Adipocyte (in vitro differentiated cells): ENCODE measurements around the gene GRID2IP.
"Not testable (repeated sequence)": the region's sequence is repeated elsewhere in the genome, so short reads cannot be mapped to it uniquely, and the experiment has no call there.

ENCODE experiments used
- DNase-seq: peaks from one replicate; pipeline ENCODE4 v3.0.0-alpha.2; 2015; ENCODE audit warnings: low read depth
- H3K27me3 ChIP-seq: replicated peaks from 2 replicates; pipeline ENCODE4 v1.7.0; 2013; ENCODE audit warnings: mild to moderate bottlenecking, low read length, moderate library complexity; ENCODE audit not compliant: control insufficient read depth, insufficient read depth
- H3K36me3 ChIP-seq: 2 replicates; pipeline ENCODE4 v1.7.0; 2013; ENCODE audit warnings: low read length, mild to moderate bottlenecking, moderate library complexity; ENCODE audit not compliant: control insufficient read depth, insufficient read depth, severe bottlenecking
- H3K4me1 ChIP-seq: 2 replicates; pipeline ENCODE4 v1.7.0; 2013; ENCODE audit warnings: mild to moderate bottlenecking, low read length, moderate library complexity; ENCODE audit not compliant: control insufficient read depth, insufficient read depth
- H3K4me3 ChIP-seq: 2 replicates; pipeline ENCODE4 v1.7.0; 2013; ENCODE audit warnings: mild to moderate bottlenecking, low read length, moderate library complexity
- H3K9ac ChIP-seq: 2 replicates; pipeline ENCODE4 v1.7.0; 2013; ENCODE audit warnings: mild to moderate bottlenecking, low read length, moderate library complexity
- H3K9me3 ChIP-seq: 2 replicates; pipeline ENCODE4 v1.7.0; 2013; ENCODE audit warnings: mild to moderate bottlenecking, low read length, moderate library complexity; ENCODE audit not compliant: control insufficient read depth

Gene GRID2IP

DNA sequence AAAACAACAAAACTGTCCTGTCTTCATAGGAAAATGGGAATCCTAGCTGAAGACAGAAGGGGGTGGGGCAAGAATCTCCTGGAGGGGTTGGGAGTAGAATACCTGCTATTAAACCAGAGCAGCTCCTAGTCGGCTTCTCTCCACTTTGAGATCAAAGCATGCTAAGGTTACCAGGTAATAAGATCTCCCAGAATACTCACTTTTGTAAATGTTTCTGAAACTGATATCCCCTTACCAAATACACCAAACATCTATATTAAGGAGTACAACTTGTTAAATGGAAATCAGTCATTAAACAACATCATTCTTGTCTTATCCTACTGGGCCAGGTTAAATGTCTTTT, 74.0 kb downstream of the GRID2IP start:
- Histone ChIP-seq H3K27me3 (no peaks in the 10 kb centered on the region), H3K4me3 (no peak overlapping the region), H3K4me1 (peaks cover 64% of the 10 kb centered on the region), H3K9me3 (no peaks in the 10 kb centered on the region), H3K9ac (peak overlapping the region; percentile 9), H3K36me3 (peaks cover 40% of the 10 kb centered on the region)
- DNase-seq, result no peak

DNA sequence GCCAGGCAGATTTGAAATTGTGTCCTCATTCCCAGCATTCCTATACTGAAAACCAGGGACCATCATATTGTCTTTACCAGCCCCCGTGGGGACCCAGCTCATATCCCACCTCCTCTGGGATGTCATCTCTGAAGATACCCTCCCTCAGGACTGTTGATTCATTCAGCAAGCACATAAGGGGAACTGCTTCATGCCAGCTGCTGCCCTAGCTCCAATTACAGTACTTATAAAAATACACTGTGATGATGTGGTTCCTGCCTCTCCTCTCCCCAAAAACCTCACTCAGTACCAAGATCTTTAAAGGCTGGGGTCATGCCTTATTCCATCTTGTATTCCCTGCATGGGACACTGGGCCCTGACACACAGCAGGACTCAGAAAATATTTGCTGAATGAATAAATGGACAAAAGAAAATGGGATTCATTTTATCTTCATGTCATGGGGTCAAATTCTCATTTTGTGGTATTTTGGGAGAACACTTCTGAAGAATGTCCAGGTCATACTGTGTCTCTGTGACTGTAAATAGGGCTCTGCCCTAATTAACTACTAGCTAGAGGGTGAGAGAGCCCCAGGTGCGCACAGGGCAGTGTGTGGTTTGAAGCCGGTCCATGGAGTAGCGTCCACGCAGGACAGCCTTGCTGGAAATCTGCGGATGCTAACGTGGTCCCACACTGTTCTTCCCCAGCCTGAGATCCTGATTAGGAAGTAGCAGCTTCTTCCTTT, 74.5 kb downstream of the GRID2IP start:
- DNase-seq, result no peak
- Histone ChIP-seq H3K36me3 (peaks cover 45% of the 10 kb centered on the region), H3K9ac (peak overlapping the region; percentile 9), H3K27me3 (no peaks in the 10 kb centered on the region), H3K9me3 (no peaks in the 10 kb centered on the region), H3K4me3 (no peak overlapping the region), H3K4me1 (peaks cover 61% of the 10 kb centered on the region)

DNA sequence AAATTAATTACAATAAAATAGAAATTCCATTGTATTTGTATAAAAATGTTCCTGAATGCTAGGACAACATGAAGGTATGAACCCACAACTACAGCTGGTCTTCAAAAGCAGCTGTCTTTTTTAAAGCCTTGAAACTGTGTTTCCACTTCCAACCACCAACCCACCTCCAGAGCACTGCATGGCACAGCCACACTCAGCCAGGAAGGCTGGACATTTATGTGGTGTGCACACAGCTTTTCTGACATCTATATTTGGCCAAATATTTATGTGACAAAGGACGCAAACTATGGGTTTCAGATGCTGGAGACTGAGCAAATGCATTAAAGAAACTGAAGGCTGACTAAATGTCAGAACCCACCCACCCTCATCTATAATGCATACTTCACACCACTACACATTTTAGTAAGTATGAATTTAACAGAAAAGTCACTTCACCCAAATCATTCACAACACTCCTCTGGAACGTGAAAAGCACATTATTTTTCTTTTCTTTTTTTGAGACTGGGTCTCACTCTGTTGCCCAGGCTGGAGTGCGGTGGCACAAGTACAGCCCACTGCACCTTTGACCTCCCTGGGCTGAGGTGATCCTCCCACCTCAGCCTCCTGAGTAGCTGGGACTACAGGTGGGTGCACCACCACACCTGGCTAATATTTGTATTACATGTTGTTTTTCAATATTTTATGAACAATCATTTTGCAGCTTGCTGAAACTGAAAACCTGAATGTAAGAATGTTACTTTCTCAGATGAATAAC, 75.7 kb downstream of the GRID2IP start:
- Histone ChIP-seq H3K9ac (no peak overlapping the region), H3K4me3 (no peak overlapping the region), H3K4me1 (peaks cover 50% of the 10 kb centered on the region), H3K27me3 (no peaks in the 10 kb centered on the region), H3K36me3 (peaks cover 45% of the 10 kb centered on the region), H3K9me3 (no peaks in the 10 kb centered on the region)
- DNase-seq, result no peak

DNA sequence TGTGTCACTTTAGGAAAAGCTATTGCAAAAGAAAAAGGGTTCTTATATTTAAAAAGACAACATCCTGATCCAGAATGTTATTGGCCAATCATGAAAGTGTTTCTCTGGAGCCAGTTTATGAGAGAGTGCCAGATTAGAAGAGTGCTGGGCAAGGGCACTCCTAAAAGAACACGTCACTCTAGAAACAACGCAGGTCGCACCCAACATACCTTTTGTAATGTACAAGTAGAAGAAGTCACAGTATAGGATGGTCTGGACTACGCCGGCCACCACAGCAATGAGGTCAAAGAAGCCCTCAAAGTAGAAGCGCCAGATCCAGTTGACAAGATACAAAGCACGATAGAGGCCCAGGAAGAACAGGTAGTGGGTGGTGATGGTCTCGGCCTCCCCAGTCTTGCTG, 85.4 kb downstream of the GRID2IP start:
- Histone ChIP-seq H3K4me3 (no peak overlapping the region), H3K27me3 (no peaks in the 10 kb centered on the region), H3K36me3 (peaks cover 90% of the 10 kb centered on the region), H3K9me3 (no peaks in the 10 kb centered on the region), H3K4me1 (no peaks in the 10 kb centered on the region), H3K9ac (no peak overlapping the region)
- DNase-seq, result no peak

DNA sequence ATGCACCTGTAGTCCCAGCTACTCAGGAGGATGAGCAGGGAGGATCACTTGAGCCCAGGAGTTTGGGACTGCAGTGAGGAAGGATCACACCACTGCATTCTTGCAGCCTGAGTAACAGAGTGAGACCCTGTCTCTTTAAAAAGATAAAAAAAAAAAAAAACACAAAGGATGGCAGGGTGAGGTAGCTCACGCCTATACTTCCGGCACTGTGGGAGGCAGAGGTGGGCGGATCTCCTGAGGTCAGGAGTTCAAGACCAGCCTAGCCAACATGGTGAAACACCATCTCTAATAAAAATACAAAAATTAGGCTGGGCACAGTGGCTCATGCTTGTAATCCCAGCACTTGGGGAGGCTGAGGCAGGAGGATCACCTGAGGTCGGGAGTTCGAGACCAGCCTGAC, 87.7 kb downstream of the GRID2IP start:
- peaks cover 80% of the 10 kb centered on the region for H3K36me3 ChIP-seq
- not testable (repeated sequence) for DNase-seq, H3K4me3 ChIP-seq

DNA sequence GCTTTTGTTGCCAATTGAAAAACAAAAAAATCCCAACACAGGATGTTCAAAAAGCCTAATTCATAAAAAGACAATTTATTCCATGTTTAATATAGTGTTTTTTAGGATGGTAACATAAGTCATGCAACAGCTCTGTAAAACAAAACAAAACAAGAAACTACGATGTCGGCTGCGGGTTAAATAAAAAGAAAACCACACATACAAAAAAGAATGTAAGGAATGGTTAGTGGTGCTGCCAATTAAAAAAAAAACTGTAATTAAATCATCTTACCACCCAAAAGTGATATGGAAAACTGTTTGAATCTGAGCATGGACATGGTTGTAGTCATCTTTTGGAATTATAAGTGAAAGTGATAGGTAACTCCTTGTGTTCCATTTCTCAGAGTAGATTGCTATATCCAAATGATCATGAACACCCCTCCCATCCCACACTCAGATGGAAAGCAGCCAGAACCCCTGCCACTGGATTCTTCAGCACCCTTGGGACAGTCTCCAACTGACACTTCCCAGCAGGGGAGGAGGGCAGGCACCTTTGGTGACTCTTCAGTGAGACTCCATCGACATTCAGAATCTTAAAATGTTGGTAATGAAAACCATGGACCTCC, 89.2 kb downstream of the GRID2IP start:
- H3K36me3 ChIP-seq, result peaks cover 64% of the 10 kb centered on the region

More for the DNA sequence above, 87.7 kb downstream of the GRID2IP start:
- H3K4me1 ChIP-seq, H3K9me3 ChIP-seq, H3K27me3 ChIP-seq, H3K9ac ChIP-seq: not testable (repeated sequence)

DNA sequence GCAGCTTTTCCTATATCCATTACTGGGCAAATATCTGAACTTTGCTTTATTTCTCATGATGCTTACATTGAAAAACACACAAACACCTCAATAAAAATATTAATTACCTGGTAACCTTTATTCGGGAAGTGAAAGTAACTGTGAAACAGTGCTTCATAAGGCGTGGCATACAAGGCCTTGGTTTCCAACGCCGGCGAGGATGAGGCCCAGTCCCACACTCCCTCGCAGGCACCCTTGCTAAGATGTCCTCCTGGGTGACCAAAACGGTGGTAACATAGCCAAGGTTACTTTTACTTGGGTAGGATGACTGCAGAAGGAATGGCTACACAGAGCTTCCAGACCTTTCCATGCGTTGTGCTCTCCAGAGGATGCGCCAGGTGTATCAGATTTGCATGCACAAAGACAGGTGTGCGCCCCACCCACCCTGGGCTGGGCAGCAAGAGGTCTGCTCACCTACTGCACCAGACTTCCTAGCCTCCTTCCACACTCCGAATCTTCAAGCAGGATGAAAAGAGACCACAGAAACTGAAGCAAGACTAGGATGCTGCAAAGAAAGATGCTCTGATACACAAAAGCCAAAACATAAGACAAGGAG, 90.2 kb downstream of the GRID2IP start:
- H3K4me1 ChIP-seq, result no peaks in the 10 kb centered on the region
- no peaks in the 10 kb centered on the region for H3K27me3 ChIP-seq
- H3K4me3 ChIP-seq, result no peak overlapping the region
- peaks cover 55% of the 10 kb centered on the region for H3K36me3 ChIP-seq
- H3K9me3 ChIP-seq, result no peaks in the 10 kb centered on the region
- DNase-seq, result no peak
- no peak overlapping the region for H3K9ac ChIP-seq

More for the DNA sequence above, 89.2 kb downstream of the GRID2IP start:
- no peaks in the 10 kb centered on the region for H3K4me1 ChIP-seq
- no peak for DNase-seq
- H3K4me3 ChIP-seq, result no peak overlapping the region
- no peak overlapping the region for H3K9ac ChIP-seq
- H3K27me3 ChIP-seq, result no peaks in the 10 kb centered on the region
- H3K9me3 ChIP-seq, result no peaks in the 10 kb centered on the region

DNA sequence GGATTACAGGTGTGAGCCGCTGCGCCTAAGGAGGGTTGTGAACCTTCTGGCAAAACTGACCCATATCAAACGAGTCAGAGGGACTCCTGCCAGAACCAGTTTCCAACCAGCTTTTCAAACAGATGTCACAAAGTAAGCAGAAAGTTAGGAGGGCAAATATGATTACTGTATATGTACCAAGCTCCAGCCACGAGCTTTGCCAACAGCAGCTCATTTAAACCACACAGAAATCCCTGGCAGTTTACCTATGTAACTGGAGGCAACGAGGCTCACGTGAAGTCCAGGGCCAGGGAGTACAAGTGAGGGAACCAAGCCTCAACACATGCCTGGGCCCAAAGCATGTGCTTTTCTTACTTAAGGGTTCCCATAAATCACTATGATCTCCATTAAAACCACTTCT, 91.0 kb downstream of the GRID2IP start:
- Histone ChIP-seq H3K4me1 (no peaks in the 10 kb centered on the region), H3K27me3 (no peaks in the 10 kb centered on the region), H3K4me3 (no peak overlapping the region), H3K9ac (no peak overlapping the region), H3K36me3 (peaks cover 47% of the 10 kb centered on the region), H3K9me3 (no peaks in the 10 kb centered on the region)
- DNase-seq, result no peak

DNA sequence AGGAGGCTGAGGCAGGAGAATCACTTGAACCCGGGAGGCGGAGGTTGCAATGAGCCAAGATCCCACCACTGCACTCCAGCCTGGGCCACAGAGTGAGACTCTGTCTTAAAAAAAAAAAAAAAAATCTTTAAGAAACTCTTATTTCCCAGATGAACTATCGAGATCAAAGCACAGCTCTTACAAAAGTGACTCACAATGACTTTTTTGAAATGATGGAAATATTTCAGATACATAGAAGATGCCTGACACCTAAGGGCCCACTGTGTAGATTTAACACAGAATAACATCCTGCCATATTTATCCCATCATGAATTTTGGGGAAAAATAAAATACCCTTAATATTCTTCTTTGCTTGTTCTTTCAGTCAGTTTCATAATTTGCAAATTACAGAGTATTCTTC, 92.6 kb downstream of the GRID2IP start:
- H3K4me3 ChIP-seq, H3K4me1 ChIP-seq, H3K9ac ChIP-seq, H3K27me3 ChIP-seq, DNase-seq, H3K9me3 ChIP-seq: not testable (repeated sequence)
- H3K36me3 ChIP-seq, result peaks cover 38% of the 10 kb centered on the region

DNA sequence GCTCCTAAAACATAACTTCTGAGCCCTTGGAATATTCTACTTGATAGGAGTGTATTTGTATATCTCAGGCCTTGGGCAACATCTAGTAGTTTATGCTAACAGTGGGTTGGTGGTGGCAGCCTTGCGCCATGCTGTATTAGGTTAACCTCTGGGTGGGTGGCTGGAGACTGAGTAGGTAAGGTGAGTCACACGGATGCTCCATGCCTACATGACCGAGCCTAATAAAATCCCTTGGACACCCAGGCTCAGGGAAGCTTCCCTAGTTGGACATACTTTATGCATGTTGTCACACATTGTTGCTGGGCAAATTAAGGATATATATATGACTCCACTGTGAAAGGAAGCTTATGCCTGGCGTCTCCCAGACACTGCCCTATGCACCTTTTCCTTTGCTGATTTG, 97.5 kb downstream of the GRID2IP start:
- no peaks in the 10 kb centered on the region for H3K9me3 ChIP-seq
- H3K4me3 ChIP-seq, result no peak overlapping the region
- H3K36me3 ChIP-seq, result no peaks in the 10 kb centered on the region
- no peak overlapping the region for H3K9ac ChIP-seq
- H3K27me3 ChIP-seq, result no peaks in the 10 kb centered on the region
- H3K4me1 ChIP-seq, result peaks cover 6% of the 10 kb centered on the region
- peak; percentile 78 for DNase-seq

DNA sequence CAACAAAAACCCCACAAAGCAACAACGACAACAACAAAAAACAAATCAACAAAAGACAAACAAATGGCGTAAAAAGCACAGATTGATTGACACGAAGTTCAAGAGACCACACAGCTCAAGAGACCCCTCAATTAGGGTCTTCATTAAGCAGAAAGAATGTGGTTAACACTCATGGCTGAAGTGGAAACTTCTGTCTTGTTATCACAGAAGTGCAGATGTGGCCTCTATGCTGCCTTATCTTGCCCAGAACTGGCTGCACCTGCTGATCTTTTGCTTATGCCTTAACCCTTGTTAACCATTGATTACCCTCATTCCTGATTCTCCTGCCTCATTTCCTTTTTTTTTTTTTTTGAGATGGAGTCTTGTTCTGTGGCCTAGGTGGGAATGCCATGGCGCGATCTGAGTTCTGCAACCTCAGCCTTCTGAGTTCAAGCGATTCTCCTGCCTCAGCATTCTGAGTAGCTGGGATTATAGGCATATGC, 100.0 kb downstream of the GRID2IP start:
- no peaks in the 10 kb centered on the region for H3K36me3 ChIP-seq
- no peaks in the 10 kb centered on the region for H3K9me3 ChIP-seq
- peaks cover 13% of the 10 kb centered on the region for H3K4me1 ChIP-seq
- no peaks in the 10 kb centered on the region for H3K27me3 ChIP-seq
- H3K9ac ChIP-seq, result no peak overlapping the region
- no peak overlapping the region for H3K4me3 ChIP-seq
- no peak for DNase-seq
